Measurements from ENCODE around the gene POLD4. TPM values are rescaled to one million over a fixed set of nuclear protein-coding genes. Genes with fewer than 3 reads are reported as not detected.

Gene POLD4
- total and polyA plus RNA-seq, 2 of the 13 experiments (the other 11 are each of a cell fraction or from before 2014, with no cell fraction given) = 10.5 to 27.4 TPM

GRCh38 chr11:67303132-67303834, 50.1 kb downstream of the POLD4 start, which contains the start of gene SSH3 (continued):
- TF ChIP-seq ATF3 (CRISPR knock-in tag; IDR thresholded peaks at IDR 0.05) = no peak
- no peak for TF ChIP-seq ZFP82 (CRISPR knock-in tag; IDR thresholded peaks at IDR 0.05; ENCODE audit: borderline replicate concordance)
- TF ChIP-seq HMGA1 (CRISPR knock-in tag; conservative IDR thresholded peaks at IDR 0.05) = no peak
- 0 out of 2 replicates have a peak, but pooled peaks have one; percentile 37 for TF ChIP-seq ELF3 (CRISPR knock-in tag; IDR thresholded peaks at IDR 0.05)
- TF ChIP-seq ZNF780A (CRISPR knock-in tag; IDR thresholded peaks at IDR 0.05) = no peak
- no peak for TF ChIP-seq NCOA1 (CRISPR knock-in tag; IDR thresholded peaks at IDR 0.05)
- TF ChIP-seq ZMYM4 (CRISPR knock-in tag; IDR thresholded peaks at IDR 0.05) = no peak
- no peak for TF ChIP-seq ZNF775 (CRISPR knock-in tag; IDR thresholded peaks at IDR 0.05; ENCODE audit: borderline replicate concordance)
- TF ChIP-seq ZNF430 (CRISPR knock-in tag; IDR thresholded peaks at IDR 0.05) = peak; percentile 2; the same call in 1 of the 2 replicates
- TF ChIP-seq WIZ (CRISPR knock-in tag; IDR thresholded peaks at IDR 0.05) = 0 out of 2 replicates have a peak, but pooled peaks have one; percentile 35
- TF ChIP-seq NFE2L1 (CRISPR knock-in tag; IDR thresholded peaks at IDR 0.05; ENCODE audit: borderline replicate concordance) = no peak
- TF ChIP-seq, protein P1, sequence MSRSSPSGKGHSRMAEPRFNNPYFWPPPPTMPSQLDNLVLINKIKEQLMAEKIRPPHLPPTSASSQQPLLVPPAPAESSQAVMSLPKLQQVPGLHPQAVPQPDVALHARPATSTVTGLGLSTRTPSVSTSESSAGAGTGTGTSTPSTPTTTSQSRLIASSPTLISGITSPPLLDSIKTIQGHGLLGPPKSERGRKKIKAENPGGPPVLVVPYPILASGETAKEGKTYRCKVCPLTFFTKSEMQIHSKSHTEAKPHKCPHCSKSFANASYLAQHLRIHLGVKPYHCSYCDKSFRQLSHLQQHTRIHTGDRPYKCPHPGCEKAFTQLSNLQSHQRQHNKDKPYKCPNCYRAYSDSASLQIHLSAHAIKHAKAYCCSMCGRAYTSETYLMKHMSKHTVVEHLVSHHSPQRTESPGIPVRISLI (CRISPR knock-in tag; IDR thresholded peaks at IDR 0.05; ENCODE audit: borderline replicate concordance) = no peak
- TF ChIP-seq, protein P2, sequence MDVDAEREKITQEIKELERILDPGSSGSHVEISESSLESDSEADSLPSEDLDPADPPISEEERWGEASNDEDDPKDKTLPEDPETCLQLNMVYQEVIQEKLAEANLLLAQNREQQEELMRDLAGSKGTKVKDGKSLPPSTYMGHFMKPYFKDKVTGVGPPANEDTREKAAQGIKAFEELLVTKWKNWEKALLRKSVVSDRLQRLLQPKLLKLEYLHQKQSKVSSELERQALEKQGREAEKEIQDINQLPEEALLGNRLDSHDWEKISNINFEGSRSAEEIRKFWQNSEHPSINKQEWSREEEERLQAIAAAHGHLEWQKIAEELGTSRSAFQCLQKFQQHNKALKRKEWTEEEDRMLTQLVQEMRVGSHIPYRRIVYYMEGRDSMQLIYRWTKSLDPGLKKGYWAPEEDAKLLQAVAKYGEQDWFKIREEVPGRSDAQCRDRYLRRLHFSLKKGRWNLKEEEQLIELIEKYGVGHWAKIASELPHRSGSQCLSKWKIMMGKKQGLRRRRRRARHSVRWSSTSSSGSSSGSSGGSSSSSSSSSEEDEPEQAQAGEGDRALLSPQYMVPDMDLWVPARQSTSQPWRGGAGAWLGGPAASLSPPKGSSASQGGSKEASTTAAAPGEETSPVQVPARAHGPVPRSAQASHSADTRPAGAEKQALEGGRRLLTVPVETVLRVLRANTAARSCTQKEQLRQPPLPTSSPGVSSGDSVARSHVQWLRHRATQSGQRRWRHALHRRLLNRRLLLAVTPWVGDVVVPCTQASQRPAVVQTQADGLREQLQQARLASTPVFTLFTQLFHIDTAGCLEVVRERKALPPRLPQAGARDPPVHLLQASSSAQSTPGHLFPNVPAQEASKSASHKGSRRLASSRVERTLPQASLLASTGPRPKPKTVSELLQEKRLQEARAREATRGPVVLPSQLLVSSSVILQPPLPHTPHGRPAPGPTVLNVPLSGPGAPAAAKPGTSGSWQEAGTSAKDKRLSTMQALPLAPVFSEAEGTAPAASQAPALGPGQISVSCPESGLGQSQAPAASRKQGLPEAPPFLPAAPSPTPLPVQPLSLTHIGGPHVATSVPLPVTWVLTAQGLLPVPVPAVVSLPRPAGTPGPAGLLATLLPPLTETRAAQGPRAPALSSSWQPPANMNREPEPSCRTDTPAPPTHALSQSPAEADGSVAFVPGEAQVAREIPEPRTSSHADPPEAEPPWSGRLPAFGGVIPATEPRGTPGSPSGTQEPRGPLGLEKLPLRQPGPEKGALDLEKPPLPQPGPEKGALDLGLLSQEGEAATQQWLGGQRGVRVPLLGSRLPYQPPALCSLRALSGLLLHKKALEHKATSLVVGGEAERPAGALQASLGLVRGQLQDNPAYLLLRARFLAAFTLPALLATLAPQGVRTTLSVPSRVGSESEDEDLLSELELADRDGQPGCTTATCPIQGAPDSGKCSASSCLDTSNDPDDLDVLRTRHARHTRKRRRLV (CRISPR knock-in tag; IDR thresholded peaks at IDR 0.05) = no peak
- TF ChIP-seq, protein P3, sequence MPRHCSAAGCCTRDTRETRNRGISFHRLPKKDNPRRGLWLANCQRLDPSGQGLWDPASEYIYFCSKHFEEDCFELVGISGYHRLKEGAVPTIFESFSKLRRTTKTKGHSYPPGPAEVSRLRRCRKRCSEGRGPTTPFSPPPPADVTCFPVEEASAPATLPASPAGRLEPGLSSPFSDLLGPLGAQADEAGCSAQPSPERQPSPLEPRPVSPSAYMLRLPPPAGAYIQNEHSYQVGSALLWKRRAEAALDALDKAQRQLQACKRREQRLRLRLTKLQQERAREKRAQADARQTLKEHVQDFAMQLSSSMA (CRISPR knock-in tag; IDR thresholded peaks at IDR 0.05) = no peak
- TF ChIP-seq, protein P4, sequence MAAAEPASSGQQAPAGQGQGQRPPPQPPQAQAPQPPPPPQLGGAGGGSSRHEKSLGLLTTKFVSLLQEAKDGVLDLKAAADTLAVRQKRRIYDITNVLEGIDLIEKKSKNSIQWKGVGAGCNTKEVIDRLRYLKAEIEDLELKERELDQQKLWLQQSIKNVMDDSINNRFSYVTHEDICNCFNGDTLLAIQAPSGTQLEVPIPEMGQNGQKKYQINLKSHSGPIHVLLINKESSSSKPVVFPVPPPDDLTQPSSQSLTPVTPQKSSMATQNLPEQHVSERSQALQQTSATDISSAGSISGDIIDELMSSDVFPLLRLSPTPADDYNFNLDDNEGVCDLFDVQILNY (CRISPR knock-in tag; conservative IDR thresholded peaks at IDR 0.05) = no peak
- peak; percentile 23; the same call in 1 of the 2 replicates for TF ChIP-seq HNF4G (IDR thresholded peaks at IDR 0.05; ENCODE audit: borderline replicate concordance, low read depth, low read length)
- TF ChIP-seq HNF4G (CRISPR knock-in tag; IDR thresholded peaks at IDR 0.05; ENCODE audit: borderline replicate concordance, low read depth) = 0 out of 2 replicates have a peak, but pooled peaks have one; percentile 22
- TF ChIP-seq, protein P5, sequence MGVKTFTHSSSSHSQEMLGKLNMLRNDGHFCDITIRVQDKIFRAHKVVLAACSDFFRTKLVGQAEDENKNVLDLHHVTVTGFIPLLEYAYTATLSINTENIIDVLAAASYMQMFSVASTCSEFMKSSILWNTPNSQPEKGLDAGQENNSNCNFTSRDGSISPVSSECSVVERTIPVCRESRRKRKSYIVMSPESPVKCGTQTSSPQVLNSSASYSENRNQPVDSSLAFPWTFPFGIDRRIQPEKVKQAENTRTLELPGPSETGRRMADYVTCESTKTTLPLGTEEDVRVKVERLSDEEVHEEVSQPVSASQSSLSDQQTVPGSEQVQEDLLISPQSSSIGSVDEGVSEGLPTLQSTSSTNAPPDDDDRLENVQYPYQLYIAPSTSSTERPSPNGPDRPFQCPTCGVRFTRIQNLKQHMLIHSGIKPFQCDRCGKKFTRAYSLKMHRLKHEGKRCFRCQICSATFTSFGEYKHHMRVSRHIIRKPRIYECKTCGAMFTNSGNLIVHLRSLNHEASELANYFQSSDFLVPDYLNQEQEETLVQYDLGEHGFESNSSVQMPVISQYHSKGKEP (CRISPR knock-in tag; IDR thresholded peaks at IDR 0.05) = no peak
- TF ChIP-seq ZNF777 (CRISPR knock-in tag; IDR thresholded peaks at IDR 0.05) = peak; percentile 61
- TF ChIP-seq CC2D1A (CRISPR knock-in tag; IDR thresholded peaks at IDR 0.05) = no peak
